Suprapubic skin (tissue), 4 donors: ENCODE results near the gene BFSP1. TPM values are rescaled to one million over a fixed set of nuclear protein-coding genes. Genes with fewer than 3 reads are reported as not detected.

Experiments
- DNase-seq, 2 donors: peaks; one replicate each; pipeline ENCODE4 v3.0.0-alpha.2; 2019; ENCODE audit warnings: low spot score in 2 of 2
- H3K27ac ChIP-seq: fragments of 200-600 bp; sonication (generic); one replicate; pipeline ENCODE4 v1.5.1; 2019
- H3K27me3 ChIP-seq: fragments of 200-600 bp; sonication (generic); one replicate; pipeline ENCODE4 v1.5.1; 2019
- H3K36me3 ChIP-seq: fragments of 200-600 bp; sonication (generic); one replicate; pipeline ENCODE4 v1.5.1; 2019
- H3K4me1 ChIP-seq: fragments of 200-600 bp; sonication (generic); one replicate; pipeline ENCODE4 v1.5.1; 2019
- H3K4me3 ChIP-seq: fragments of 200-600 bp; sonication (generic); one replicate; pipeline ENCODE4 v1.5.1; 2019; ENCODE audit warnings: mild to moderate bottlenecking
- H3K9me3 ChIP-seq: fragments of 200-600 bp; sonication (generic); one replicate; pipeline ENCODE4 v1.5.1; 2019
- CTCF ChIP-seq, 2 donors: fragments of 200-600 bp in 1 of 2; fragments of 450-650 bp in 1 of 2; sonication (generic) in 1 of 2; IDR thresholded peaks; one replicate each; pipeline ENCODE4 v1.5.1; 2016 to 2019; ENCODE audit warnings: antibody characterized with exemption in 2 of 2, mild to moderate bottlenecking in 1 of 2, moderate library complexity in 1 of 2
- EP300 ChIP-seq: sonication (generic); formaldehyde crosslinking; IDR thresholded peaks from one replicate; pipeline ENCODE4 v1.6.1; 2017; ENCODE audit warnings: antibody characterized with exemption
- POLR2A ChIP-seq, 2 donors: fragments of 450-650 bp; IDR thresholded peaks; one replicate each; pipeline ENCODE4 v1.6.1; 2017; ENCODE audit warnings: antibody characterized with exemption in 2 of 2, mild to moderate bottlenecking in 2 of 2, moderate library complexity in 2 of 2
- POLR2AphosphoS5 ChIP-seq, 3 donors: sonication (generic); formaldehyde crosslinking; IDR thresholded peaks; one replicate each; pipeline ENCODE4 v1.6.1; 2017; ENCODE audit warnings: antibody characterized with exemption in 3 of 3
- WGBS: methylation state at CpG from one replicate; pipeline ENCODE4 v1.1.5; 2018; 5-methylcytosine and 5-hydroxymethylcytosine counted together
- total RNA-seq, 4 donors: library from RNA; depleted of rRNA; stranded (reverse); fragments of >200 nt; gene quantifications; one replicate each; pipeline ENCODE4 v1.1.0, GENCODE V29; 2016

Gene BFSP1
- total RNA-seq, 4 donors from 2014 or later = 0.85 to 1.7 (median 1.4) TPM

GRCh38 chr20:17467120-17467655, 64.0 kb downstream of the BFSP1 start:
- Histone ChIP-seq H3K36me3 (no peaks in the 10 kb centered on the region), H3K4me3 (no peak overlapping the region), H3K4me1 (no peaks in the 10 kb centered on the region), H3K27ac (no peak overlapping the region), H3K9me3 (no peaks in the 10 kb centered on the region), H3K27me3 (no peaks in the 10 kb centered on the region)
- WGBS = 88% methylated on average over 4 of the region's 4 CpGs
- no peak for TF ChIP-seq POLR2AphosphoS5 (IDR thresholded peaks at IDR 0.05)
- no peak for TF ChIP-seq CTCF (IDR thresholded peaks at IDR 0.05)
- no peak for TF ChIP-seq POLR2A (IDR thresholded peaks at IDR 0.05)
- no peak for TF ChIP-seq EP300
- peak in 1 of 2 donors; percentile 29 for DNase-seq

- 84% methylated on average over 7 of the region's 7 CpGs for WGBS
- no peaks in the 10 kb centered on the region for H3K27me3 ChIP-seq
- no peak for TF ChIP-seq POLR2A (IDR thresholded peaks at IDR 0.05)
- no peak for TF ChIP-seq EP300
- no peak for TF ChIP-seq POLR2AphosphoS5 (IDR thresholded peaks at IDR 0.05)
- no peak for TF ChIP-seq CTCF (IDR thresholded peaks at IDR 0.05)
- H3K27ac ChIP-seq = no peak overlapping the region
- no peak for DNase-seq
- H3K36me3 ChIP-seq = no peaks in the 10 kb centered on the region
- H3K4me1 ChIP-seq = no peaks in the 10 kb centered on the region
- no peak overlapping the region for H3K4me3 ChIP-seq
- no peaks in the 10 kb centered on the region for H3K9me3 ChIP-seq
Observed at GRCh38 chr20:17466641-17467040, 64.5 kb downstream of the BFSP1 start.

DNA sequence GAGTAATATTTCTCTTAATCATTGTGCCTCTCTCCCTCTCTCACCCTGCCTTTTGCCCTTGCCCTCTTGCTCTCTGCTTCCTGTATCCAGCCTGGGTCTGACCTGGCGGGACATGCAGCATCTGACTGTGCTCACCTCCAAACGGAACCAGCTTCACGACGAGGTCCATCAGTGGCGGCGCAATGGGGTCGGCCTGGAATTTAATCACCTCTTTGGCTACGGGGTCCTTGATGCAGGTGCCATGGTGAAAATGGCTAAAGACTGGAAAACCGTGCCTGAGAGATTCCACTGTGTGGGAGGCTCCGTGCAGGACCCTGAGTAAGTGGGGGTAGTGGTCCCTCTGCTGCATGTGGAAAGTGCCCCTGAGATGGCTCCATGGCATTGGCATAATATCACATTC, 65.9 kb downstream of the BFSP1 start:
- H3K36me3 ChIP-seq = no peaks in the 10 kb centered on the region
- no peaks in the 10 kb centered on the region for H3K9me3 ChIP-seq
- H3K4me1 ChIP-seq = no peaks in the 10 kb centered on the region
- TF ChIP-seq POLR2AphosphoS5 (IDR thresholded peaks at IDR 0.05) = no peak
- no peak for TF ChIP-seq EP300
- TF ChIP-seq POLR2A (IDR thresholded peaks at IDR 0.05) = no peak
- TF ChIP-seq CTCF (IDR thresholded peaks at IDR 0.05) = no peak
- no peak overlapping the region for H3K4me3 ChIP-seq
- 97% methylated on average over 10 of the region's 10 CpGs for WGBS
- H3K27me3 ChIP-seq = no peaks in the 10 kb centered on the region
- no peak overlapping the region for H3K27ac ChIP-seq
- peak in 1 of 2 donors; percentile 62 for DNase-seq

DNA sequence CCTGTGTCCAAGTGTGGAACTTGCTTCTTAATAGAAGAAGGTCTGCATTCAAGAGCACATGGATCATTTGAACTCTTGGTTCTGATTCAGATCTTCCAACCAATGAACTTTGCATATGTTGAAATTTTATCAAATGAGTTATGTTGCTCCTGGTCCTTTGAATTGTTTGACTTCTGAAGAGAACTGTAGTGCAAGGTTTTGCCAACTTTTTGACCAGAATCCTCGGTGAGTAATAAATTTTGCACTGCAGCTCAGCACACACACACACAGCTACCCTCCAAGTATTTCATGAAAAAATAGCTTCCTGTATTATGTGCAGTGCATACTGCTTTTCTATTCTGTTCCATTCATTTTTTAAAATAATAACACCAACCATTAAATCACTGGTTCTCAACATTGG, 67.5 kb downstream of the BFSP1 start:
- WGBS = 49% methylated on average over 1 of the region's 1 CpG
- no peak overlapping the region for H3K4me3 ChIP-seq
- H3K36me3 ChIP-seq = no peaks in the 10 kb centered on the region
- DNase-seq = no peak
- no peaks in the 10 kb centered on the region for H3K9me3 ChIP-seq
- no peak overlapping the region for H3K27ac ChIP-seq
- no peaks in the 10 kb centered on the region for H3K4me1 ChIP-seq
- TF ChIP-seq CTCF (IDR thresholded peaks at IDR 0.05) (no peak), EP300 (no peak), POLR2A (IDR thresholded peaks at IDR 0.05) (no peak), POLR2AphosphoS5 (IDR thresholded peaks at IDR 0.05) (no peak)
- no peaks in the 10 kb centered on the region for H3K27me3 ChIP-seq

DNA sequence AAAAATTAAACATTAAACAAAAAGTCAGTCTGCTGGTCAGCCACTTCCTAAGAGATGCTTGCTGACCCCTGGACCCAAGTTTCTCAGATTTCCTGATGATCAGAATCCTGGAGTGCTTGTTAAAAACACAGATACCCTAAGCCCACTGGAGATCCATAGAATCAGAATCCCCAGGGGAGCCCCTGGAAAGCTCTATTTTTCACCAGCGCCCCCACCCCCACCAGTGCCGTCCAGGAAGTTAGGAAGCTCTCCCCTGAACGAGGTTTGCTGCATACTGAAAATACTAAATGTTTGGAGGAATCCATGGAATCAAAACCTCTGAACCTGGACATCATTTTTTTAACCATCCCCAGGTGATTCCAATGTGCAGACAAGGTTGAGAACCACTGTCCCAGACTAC, 69.2 kb downstream of the BFSP1 start:
- Histone ChIP-seq H3K4me3 (no peak overlapping the region), H3K27me3 (no peaks in the 10 kb centered on the region), H3K9me3 (no peaks in the 10 kb centered on the region), H3K4me1 (no peaks in the 10 kb centered on the region), H3K27ac (no peak overlapping the region), H3K36me3 (no peaks in the 10 kb centered on the region)
- no peak for TF ChIP-seq EP300
- TF ChIP-seq CTCF (IDR thresholded peaks at IDR 0.05) = no peak
- TF ChIP-seq POLR2AphosphoS5 (IDR thresholded peaks at IDR 0.05) = no peak
- no peak for TF ChIP-seq POLR2A (IDR thresholded peaks at IDR 0.05)
- WGBS = 70% methylated on average over 3 of the region's 3 CpGs
- peak in 1 of 2 donors; percentile 50 for DNase-seq
